K562 (cell line): ENCODE results near the gene TLCD1. TPM values are rescaled to one million over a fixed set of nuclear protein-coding genes. Genes with fewer than 3 reads are reported as not detected.

Source experiments
- ATAC-seq: fragments of 200-7000 bp; cut with Tn5 transposase; 3 replicates; pipeline ENCODE4 v1.9.1; 2020; ENCODE audit warnings: moderate library complexity
- BruUV-seq: library from RNA; stranded (reverse); fragments of 400-500 nt; replicated peaks from 2 replicates; lab custom pipeline; 2021; lab: Mats Ljungman, UMichigan
- CTCF ChIA-PET: fragments of 300-600 bp; formaldehyde crosslinking; extraction: SDS; loops from one replicate; lab custom pipeline; 2021; ENCODE audit warnings: low intra/inter-chr PET ratio; lab: Yijun Ruan, JAX
- POLR2A ChIA-PET: fragments of 300-600, 350-650 bp; sonication (Branson Sonifier 250); formaldehyde crosslinking; extraction: SDS; loops from one replicate; lab custom pipeline; 2021; ENCODE audit warnings: antibody characterized with exemption, inconsistent platforms; lab: Yijun Ruan, JAX
- DNase-seq, 4 experiments: peaks; one replicate each; pipeline versions ENCODE4 v3.0.0 to v3.0.0-alpha.2; 2011 to 2018; ENCODE audit warnings: low spot score in 3 of 4, mixed read lengths in 3 of 4; ENCODE audit errors: extremely low read depth in 1 of 4
- FAIRE-seq: peaks from 2 replicates; lab custom pipeline; 2011; peaks lifted over from hg19 to GRCh38; lab: Jason Lieb, UNC
- H2AFZ ChIP-seq: 2 replicates; pipeline ENCODE4 v1.6.0; 2011; ENCODE audit warnings: low read depth, low read length, control low read depth, inconsistent platforms
- H3K27ac ChIP-seq: fragments of 200-600 bp; 3 replicates; pipeline ENCODE4 v1.8.0; 2011; ENCODE audit warnings: low read depth, mild to moderate bottlenecking, control low read depth, inconsistent platforms, low read length, moderate library complexity, mixed read lengths; ENCODE audit errors: extremely low read depth
- H3K27me3 ChIP-seq, 2 experiments: fragments of 300-600 bp in 1 of 2; 2 replicates in 1 of 2; 3 replicates in 1 of 2; pipeline versions ENCODE4 v1.6.0 to v1.8.0; 2011; ENCODE audit warnings: inconsistent platforms in 2 of 2, low read length in 2 of 2, mild to moderate bottlenecking in 1 of 2, mixed read lengths in 1 of 2, moderate library complexity in 1 of 2; ENCODE audit not compliant: control insufficient read depth in 2 of 2, insufficient read depth in 2 of 2
- H3K36me3 ChIP-seq: fragments of 300-600 bp; 3 replicates; pipeline ENCODE4 v1.8.0; 2011; ENCODE audit warnings: mild to moderate bottlenecking, low read length, inconsistent platforms; ENCODE audit not compliant: control insufficient read depth, insufficient read depth
- H3K4me1 ChIP-seq, 2 experiments: fragments of 200-600 bp in 1 of 2; replicated peaks in 1 of 2; 2 replicates in 1 of 2; 3 replicates in 1 of 2; pipeline versions ENCODE4 v1.5.1 to v1.8.0; 2011; ENCODE audit warnings: inconsistent platforms in 2 of 2, low read length in 2 of 2, mild to moderate bottlenecking in 1 of 2, mixed read lengths in 1 of 2, moderate library complexity in 1 of 2; ENCODE audit not compliant: control insufficient read depth in 2 of 2, insufficient read depth in 2 of 2
- H3K4me2 ChIP-seq: 2 replicates; pipeline ENCODE4 v1.6.1; 2011; ENCODE audit warnings: low read length, control low read depth, inconsistent platforms, mixed read lengths; ENCODE audit not compliant: insufficient read depth
- H3K4me3 ChIP-seq: fragments of 200-600 bp; sonication (generic), shearing (Covaris generic); 2 replicates; pipeline ENCODE4 v1.5.1; 2016; ENCODE audit warnings: control low read depth, inconsistent platforms
- H3K79me2 ChIP-seq: fragments of 200-600 bp; 3 replicates; pipeline ENCODE4 v1.8.0; 2011; ENCODE audit warnings: low read length, inconsistent platforms; ENCODE audit not compliant: control insufficient read depth, insufficient read depth
- H3K9ac ChIP-seq, 2 experiments: 2 replicates each; pipeline versions ENCODE4 v1.6.0 to v1.6.1; 2011; ENCODE audit warnings: low read depth in 2 of 2, low read length in 2 of 2, control low read depth in 1 of 2, inconsistent platforms in 1 of 2, mild to moderate bottlenecking in 1 of 2, mixed read lengths in 1 of 2; ENCODE audit not compliant: insufficient read depth in 1 of 2
- H3K9me1 ChIP-seq: one replicate; pipeline ENCODE4 v1.6.0; 2011; ENCODE audit warnings: inconsistent platforms, mild to moderate bottlenecking, low read length, moderate library complexity; ENCODE audit not compliant: control insufficient read depth, insufficient read depth
- H3K9me3 ChIP-seq: replicated peaks from 2 replicates; pipeline ENCODE4 v1.5.1; 2011; ENCODE audit warnings: low read depth, low read length, inconsistent platforms; ENCODE audit not compliant: control insufficient read depth, insufficient read depth
- H4K20me1 ChIP-seq: replicated peaks from 2 replicates; pipeline ENCODE4 v1.6.1; 2011; ENCODE audit warnings: low read length, inconsistent platforms, mixed read lengths; ENCODE audit not compliant: control insufficient read depth, insufficient read depth
- ATF3 ChIP-seq, 2 experiments: fragments of 450-650 bp in 1 of 2; sonication (generic) in 1 of 2; formaldehyde crosslinking in 1 of 2; IDR thresholded peaks in 1 of 2; conservative IDR thresholded peaks in 1 of 2; 2 replicates each; pipeline versions ENCODE4 v1.6.1 to v1.8.1; 2016 to 2023; ENCODE audit warnings: mild to moderate bottlenecking in 2 of 2, moderate library complexity in 2 of 2, inconsistent platforms in 1 of 2, missing genetic modification reagents in 1 of 2
- CHD2 ChIP-seq: IDR thresholded peaks from 2 replicates; pipeline ENCODE4 v1.6.1; 2011; ENCODE audit warnings: low read depth, low read length
- HSF4 ChIP-seq: fragments of 250-450 bp; sonication (Bioruptor Pico); IDR thresholded peaks from 2 replicates; pipeline ENCODE4 v2.1.2; 2022; ENCODE audit warnings: mild to moderate bottlenecking, moderate library complexity, borderline replicate concordance
- MNT ChIP-seq, 2 experiments: fragments of 450-650 bp; conservative IDR thresholded peaks; 2 replicates each; pipeline ENCODE4 v1.6.1; 2017; ENCODE audit warnings: mild to moderate bottlenecking in 2 of 2, moderate library complexity in 2 of 2
- PML ChIP-seq: IDR thresholded peaks from 2 replicates; pipeline ENCODE4 v1.6.1; 2012; ENCODE audit warnings: low read length, inconsistent platforms
- TBL1XR1 ChIP-seq, 2 experiments: IDR thresholded peaks; 2 replicates each; pipeline ENCODE4 v1.6.1; 2012; ENCODE audit warnings: improper control_type of control experiment in 2 of 2, low read length in 2 of 2, mild to moderate bottlenecking in 1 of 2
- ZNF354B ChIP-seq: fragments of 250-450 bp; sonication (Bioruptor Pico); IDR thresholded peaks from 2 replicates; pipeline ENCODE4 v1.4.0; 2020
- WGBS: fragments of 100-300 bp; shearing (Covaris generic); methylation state at CpG from one replicate; pipeline ENCODE4 v1.1.6; 2016; ENCODE audit warnings: low coverage, mixed read lengths; ENCODE audit not compliant: insufficient coverage; ENCODE audit errors: missing lambda C conversion rate; 5-methylcytosine and 5-hydroxymethylcytosine counted together
- in situ Hi-C: fragments of 300-500 bp; cut with MboI; formaldehyde crosslinking; loops from 4 replicates; pipeline ENCODE4 v1.15.0; 2018; ENCODE audit warnings: inconsistent platforms, mixed read lengths
- intact Hi-C: fragments of 100-400 bp; cut with micrococcal nuclease; formaldehyde crosslinking; loops from 2 replicates; pipeline ENCODE4 v1.14.2; 2022
- polyA plus RNA-seq, 8 experiments: library from polyadenylated mRNA; depleted of rRNA in 4 of 8; stranded (reverse) in 5 of 8; unstranded in 3 of 8; fragments of >200 nt; fragmentation: Nextera tagmentation in 2 of 8; fragmentation: Illumina TruSeq in 1 of 8; extraction: Ambion mirVana in 2 of 8; extraction: Trizol in 1 of 8; gene quantifications; 2 replicates each; pipeline versions ENCODE4 v1.2.1 to v1.2.3, GENCODE V29; 2011 to 2014; ENCODE audit warnings: inconsistent platforms in 1 of 8, missing spikeins in 1 of 8
- total RNA-seq, 7 experiments: library from RNA; depleted of rRNA in 6 of 7; stranded (reverse); fragments of >200 nt in 6 of 7; fragmentation: Illumina TruSeq in 2 of 7; extraction: Trizol in 2 of 7; gene quantifications; 2 replicates each; pipeline versions ENCODE4 v1.2.1 to v1.2.3, GENCODE V29; 2011 to 2021; ENCODE audit warnings: low replicate concordance in 1 of 7

Gene TLCD1
- total and polyA plus RNA-seq, 9 of the 15 experiments (the other 6 are each of a cell fraction or from before 2014, with no cell fraction given), result 6.8 to 37.7 (median 21.7) TPM

- Histone ChIP-seq H3K9ac (peak overlapping the region in 1 of 2 experiments; percentile 76; a peak in 2 of 4 replicates), H3K27ac (no peak overlapping the region), H3K27me3 (no peaks in the 10 kb centered on the region), H3K79me2 (no peaks in the 10 kb centered on the region), H3K9me3 (no peaks in the 10 kb centered on the region), H3K4me2 (no peak overlapping the region), H3K36me3 (peaks cover 9% of the 10 kb centered on the region; the same call in 2 of the 3 replicates), H3K4me3 (no peak overlapping the region), H2AFZ (no peak overlapping the region), H4K20me1 (no peaks in the 10 kb centered on the region), H3K4me1 (peaks cover 46 to 72% of the 10 kb centered on the region in 2 experiments), H3K9me1 (no peaks in the 10 kb centered on the region)
- FAIRE-seq, result no peak
- CTCF ChIA-PET, result no interaction called here
- POLR2A ChIA-PET, result no interaction called here
- ATAC-seq, result no peak
- no TSS peak for BruUV-seq
- in situ Hi-C loops, result no loop called here
- TF ChIP-seq ATF3 (IDR thresholded peaks at IDR 0.05), result no peak
- no peak for TF ChIP-seq ATF3 (CRISPR knock-in tag; conservative IDR thresholded peaks at IDR 0.05)
- no peak for TF ChIP-seq HSF4
- TF ChIP-seq TBL1XR1 (IDR thresholded peaks at IDR 0.05; ENCODE audit: low read length in 2 of 2), result no peak
- no peak for TF ChIP-seq ZNF354B
- TF ChIP-seq CHD2, result no peak
- no peak for TF ChIP-seq PML
- TF ChIP-seq MNT (conservative IDR thresholded peaks at IDR 0.05), result no peak
- intact Hi-C loops, result no loop called here
- DNase-seq, result no peak
- WGBS, result 94% methylated on average over 12 of the region's 12 CpGs
These were observed 11.3 kb upstream of the TLCD1 start for GRCh38 chr17:28737316-28737715.
